Diencephalon (tissue), 1 donor: ENCODE results near the gene SMAP2. TPM values are rescaled to one million over a fixed set of nuclear protein-coding genes. Genes with fewer than 3 reads are reported as not detected.

Experiments
- total RNA-seq: library from RNA; depleted of rRNA; stranded (reverse); fragments of >200 nt; gene quantifications from one replicate; pipeline ENCODE4 v1.2.3, GENCODE V29; 2014

The SMAP2 gene
- total RNA-seq, result 46.8 TPM

DNA sequence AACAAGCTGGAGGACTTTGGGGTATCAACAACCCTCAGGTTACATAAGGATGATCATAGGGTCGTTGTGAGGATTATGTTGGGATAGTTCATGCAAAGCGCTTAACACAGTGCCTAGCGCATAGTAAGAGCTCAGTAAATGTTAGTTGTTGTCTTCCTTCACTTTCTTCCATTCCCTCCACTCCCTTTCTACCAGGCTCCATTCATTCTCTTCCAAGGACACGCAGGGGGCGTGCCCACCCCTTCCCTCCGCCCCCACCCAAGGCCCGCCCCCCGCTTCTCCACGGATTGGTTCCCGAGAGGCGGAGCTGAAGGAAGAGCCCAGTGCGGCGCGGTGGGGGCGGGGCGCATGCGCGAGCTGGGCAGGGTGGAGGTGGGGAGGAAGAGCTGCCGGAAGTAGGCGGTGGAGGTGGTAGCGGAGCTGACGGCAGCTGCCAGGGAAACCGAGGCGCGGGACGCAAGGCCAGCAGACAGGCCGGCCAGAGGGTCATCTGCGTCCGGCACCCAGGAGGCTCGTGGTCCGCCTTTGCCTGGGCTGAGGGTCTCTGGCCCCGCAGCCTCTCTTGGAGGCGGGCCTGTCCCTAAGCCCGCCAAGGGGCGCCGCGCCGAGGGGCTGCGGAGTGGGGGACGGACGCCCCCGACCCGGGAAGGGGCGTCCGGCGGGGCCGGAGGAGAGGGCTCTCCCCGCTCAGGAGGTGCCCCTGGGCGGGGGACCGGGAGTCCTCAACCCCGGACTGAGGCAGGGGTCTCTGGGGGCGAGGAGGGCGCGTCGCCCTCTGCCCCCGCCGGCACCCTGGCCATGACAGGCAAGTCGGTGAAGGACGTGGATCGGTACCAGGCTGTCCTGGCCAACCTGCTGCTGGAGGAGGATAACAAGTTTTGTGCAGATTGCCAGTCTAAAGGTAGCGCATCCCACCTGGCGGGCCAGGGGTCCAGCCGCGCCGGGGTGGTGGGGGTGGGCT, at the start of gene SMAP2:
Gene SMAP2, plus strand, starts transcription at position 405 of the 961 bp plus-strand sequence. Its CDS starts 394 bp downstream, at position 799.

GRCh38 chr1:40449684-40450494, 76.4 kb downstream of the SMAP2 start, which contains the start of gene ZFP69B:
TSS of gene ZFP69B (plus strand) at chr1:40450476. CDS start at chr1:40450962, 486 bp downstream.

Other genes with a start within 250 kb of the SMAP2 start
- gene RLF, start 212.3 kb upstream of the SMAP2 start, total RNA-seq, result 83.7 TPM
- gene TMCO2, start 125.8 kb upstream of the SMAP2 start, total RNA-seq, result not detected
- 51.4 TPM for gene ZMPSTE24, start 115.5 kb upstream of the SMAP2 start, total RNA-seq
- gene COL9A2, start 56.4 kb upstream of the SMAP2 start, total RNA-seq, result 7.2 TPM
- 10.6 TPM for gene ZFP69B, start 76.7 kb downstream of the SMAP2 start, total RNA-seq
- 12.0 TPM for gene ZFP69, start 103.6 kb downstream of the SMAP2 start, total RNA-seq
- gene EXO5, start 135.0 kb downstream of the SMAP2 start, total RNA-seq, result 29.5 TPM
- 7.4 TPM for gene ZNF684, start 157.9 kb downstream of the SMAP2 start, total RNA-seq